Keratinocyte (primary cell): Measurements from ENCODE around the gene XCL1. TPM values are rescaled to one million over a fixed set of nuclear protein-coding genes. Genes with fewer than 3 reads are reported as not detected.

Experiments
- DNase-seq: peaks from one replicate; pipeline ENCODE4 v3.0.0-alpha.2; 2011; ENCODE audit warnings: low read depth, missing footprints, low spot score
- FAIRE-seq: peaks from 2 replicates; lab custom pipeline; 2011; peaks lifted over from hg19 to GRCh38; lab: Jason Lieb, UNC
- H2AFZ ChIP-seq: 2 replicates; pipeline ENCODE4 v1.6.0; 2012; ENCODE audit warnings: low read length, control low read depth, inconsistent platforms; ENCODE audit not compliant: control insufficient read depth
- H3K27ac ChIP-seq: 2 replicates; pipeline ENCODE4 v1.5.1; 2011; ENCODE audit warnings: low read length; ENCODE audit not compliant: control insufficient read depth, insufficient read depth
- H3K27me3 ChIP-seq: 3 replicates; pipeline ENCODE4 v1.6.0; 2011; ENCODE audit warnings: low read length; ENCODE audit not compliant: control insufficient read depth, insufficient read depth; ENCODE audit errors: extremely low read depth
- H3K36me3 ChIP-seq, 2 experiments: 2 replicates in 1 of 2; 3 replicates in 1 of 2; pipeline ENCODE4 v1.5.1; 2011; ENCODE audit warnings: low read length in 2 of 2, mild to moderate bottlenecking in 1 of 2; ENCODE audit not compliant: control insufficient read depth in 2 of 2, insufficient read depth in 2 of 2; ENCODE audit errors: extremely low read depth in 1 of 2
- H3K4me1 ChIP-seq: 3 replicates; pipeline ENCODE4 v1.5.1; 2011; ENCODE audit warnings: low read length; ENCODE audit not compliant: control insufficient read depth, insufficient read depth; ENCODE audit errors: extremely low read depth
- H3K4me2 ChIP-seq: 3 replicates; pipeline ENCODE4 v1.6.0; 2011; ENCODE audit warnings: low read depth, low read length; ENCODE audit not compliant: control insufficient read depth, insufficient read depth; ENCODE audit errors: extremely low read depth
- H3K4me3 ChIP-seq, 3 experiments: fragments of 200-600 bp in 1 of 3; sonication (generic) in 1 of 3; 2 replicates in 2 of 3; 3 replicates in 1 of 3; pipeline ENCODE4 v1.5.1; 2011 to 2016; ENCODE audit warnings: low read length in 3 of 3, mild to moderate bottlenecking in 3 of 3, control low read depth in 2 of 3, inconsistent platforms in 1 of 3, low read depth in 1 of 3, mixed read lengths in 1 of 3, mixed run types in 1 of 3, moderate library complexity in 1 of 3; ENCODE audit not compliant: control insufficient read depth in 2 of 3, insufficient read depth in 2 of 3; ENCODE audit errors: extremely low read depth in 1 of 3
- H3K79me2 ChIP-seq: 2 replicates; pipeline ENCODE4 v1.6.0; 2012; ENCODE audit warnings: low read length; ENCODE audit not compliant: control insufficient read depth, insufficient read depth
- H3K9ac ChIP-seq: 3 replicates; pipeline ENCODE4 v1.6.0; 2011; ENCODE audit warnings: low read length; ENCODE audit not compliant: control insufficient read depth, insufficient read depth; ENCODE audit errors: extremely low read depth
- H3K9me1 ChIP-seq: 3 replicates; pipeline ENCODE4 v1.6.0; 2011; ENCODE audit warnings: low read length; ENCODE audit not compliant: control insufficient read depth, insufficient read depth; ENCODE audit errors: extremely low read depth
- H3K9me3 ChIP-seq: 2 replicates; pipeline ENCODE4 v1.5.1; 2012; ENCODE audit warnings: low read depth, low read length; ENCODE audit not compliant: control insufficient read depth
- H4K20me1 ChIP-seq: 3 replicates; pipeline ENCODE4 v1.6.0; 2011; ENCODE audit warnings: low read length; ENCODE audit not compliant: control insufficient read depth, insufficient read depth; ENCODE audit errors: extremely low read depth
- CTCF ChIP-seq, 3 experiments: IDR thresholded peaks in 1 of 3; conservative IDR thresholded peaks in 1 of 3; optimal IDR thresholded peaks in 1 of 3; 2 replicates in 2 of 3; 3 replicates in 1 of 3; pipeline versions ENCODE3 to v1.5.1; 2011; ENCODE audit warnings: low read length in 3 of 3, mild to moderate bottlenecking in 3 of 3, moderate library complexity in 2 of 3, control low read depth in 1 of 3, inconsistent platforms in 1 of 3; ENCODE audit not compliant: insufficient read depth in 2 of 3; ENCODE audit errors: extremely low read depth in 1 of 3
- EZH2 ChIP-seq: IDR thresholded peaks from one replicate; pipeline ENCODE4 v1.6.1; 2012; ENCODE audit warnings: inconsistent platforms, mild to moderate bottlenecking, low read length, moderate library complexity
- dilution Hi-C: fragments of 300-500 bp; cut with MboI; formaldehyde crosslinking; loops from one replicate; pipeline ENCODE4 v1.7.0; 2020; ENCODE audit warnings: low sequenced_read_pairs; ENCODE audit not compliant: extremely low pct_ligation_motif_present
- polyA plus RNA-seq, 5 experiments: library from polyadenylated mRNA; depleted of rRNA in 3 of 5; stranded (reverse) in 3 of 5; stranded (forward) in 1 of 5; unstranded in 1 of 5; fragments of >200 nt; gene quantifications; 1 replicate in 1 of 5; 2 replicates in 3 of 5; 3 replicates in 1 of 5; pipeline versions ENCODE4 v1.2.1 to v1.2.3, GENCODE V29; 2011 to 2012; ENCODE audit warnings: missing spikeins in 2 of 5, low read depth in 1 of 5, low replicate concordance in 1 of 5

Gene XCL1
- polyA plus RNA-seq, 1 donor (not counting 4 experiments of a cell fraction or from before 2014, with no cell fraction given): 0.18 TPM

GRCh38 chr1:168623831-168624230 lies 47.4 kb downstream of the XCL1 start:
- Histone ChIP-seq H3K27me3 (no peaks in the 10 kb centered on the region), H3K9me1 (no peaks in the 10 kb centered on the region), H4K20me1 (no peaks in the 10 kb centered on the region), H3K4me2 (no peak overlapping the region), H2AFZ (no peak overlapping the region), H3K27ac (no peak overlapping the region), H3K4me1 (peaks cover 14% of the 10 kb centered on the region), H3K9ac (no peak overlapping the region), H3K79me2 (no peaks in the 10 kb centered on the region), H3K36me3 (no peaks in the 10 kb centered on the region), H3K9me3 (no peaks in the 10 kb centered on the region), H3K4me3 (no peak overlapping the region)
- no peak for DNase-seq
- dilution Hi-C loops: no loop called here
- TF ChIP-seq EZH2: no peak
- TF ChIP-seq CTCF (optimal IDR thresholded peaks at IDR 0.05 in 1 of 3, IDR thresholded peaks at IDR 0.05 in 1 of 3, conservative IDR thresholded peaks at IDR 0.05 in 1 of 3; ENCODE audit: extremely low read depth in 1 of 3, insufficient read depth in 2 of 3, low read length in 3 of 3): no peak
- FAIRE-seq: no peak

GRCh38 chr1:168626326-168626725 lies 49.9 kb downstream of the XCL1 start:
- Histone ChIP-seq H3K27ac (no peak overlapping the region), H3K4me2 (no peak overlapping the region), H3K9me3 (no peaks in the 10 kb centered on the region), H3K79me2 (no peaks in the 10 kb centered on the region), H3K9me1 (no peaks in the 10 kb centered on the region), H3K27me3 (no peaks in the 10 kb centered on the region), H3K4me1 (peaks cover 24% of the 10 kb centered on the region), H4K20me1 (no peaks in the 10 kb centered on the region), H3K9ac (no peak overlapping the region), H2AFZ (no peak overlapping the region), H3K36me3 (no peaks in the 10 kb centered on the region), H3K4me3 (no peak overlapping the region)
- TF ChIP-seq EZH2 (no peak), CTCF (optimal IDR thresholded peaks at IDR 0.05 in 1 of 3, IDR thresholded peaks at IDR 0.05 in 1 of 3, conservative IDR thresholded peaks at IDR 0.05 in 1 of 3; ENCODE audit: extremely low read depth in 1 of 3, insufficient read depth in 2 of 3, low read length in 3 of 3) (no peak)
- DNase-seq (no peak), FAIRE-seq (no peak)
- dilution Hi-C loops: no loop called here
